ENCODE measurements around the gene IRF2BPL.

- TF ChIP-seq CTCF (conservative IDR thresholded peaks at IDR 0.05; ENCODE audit: low read depth, low read length) (no peak), EZH2 (IDR thresholded peaks at IDR 0.05; ENCODE audit: borderline replicate concordance, low read depth, low read length, poor library complexity, severe bottlenecking) (no peak)
These were observed 31.9 kb downstream of the IRF2BPL start for GRCh38 chr14:76996563-76997146.

Data from A673 (cell line).